ENCODE results near the gene SMC1B.

The SMC1B gene

DNA sequence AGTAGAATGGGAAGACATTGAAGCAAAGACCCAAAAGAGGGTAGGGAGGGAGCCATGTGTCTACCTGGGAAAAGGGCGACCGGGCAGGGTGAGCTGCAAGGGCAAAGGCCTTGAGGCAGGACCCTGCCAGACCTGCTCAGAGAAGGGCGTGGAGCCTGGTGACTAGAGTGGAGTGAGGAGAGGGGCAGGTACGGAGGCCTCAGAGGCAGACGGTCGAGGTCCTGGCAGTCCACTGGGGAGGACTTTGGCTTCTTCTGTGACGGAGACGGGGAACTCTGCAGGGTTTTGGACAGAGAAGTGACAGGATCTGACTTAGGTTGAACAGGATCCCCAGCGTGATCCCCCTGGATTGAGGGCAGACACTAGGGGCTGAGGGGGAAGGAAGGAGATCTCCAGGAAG, 13.0 kb upstream of the SMC1B start:
- in situ Hi-C loops (cut with HindIII; ENCODE audit: low sequenced_read_pairs), result loop anchor here (5.0 kb wide), 1 partner anchor 149 kb away; no protein-coding TSS in a partner anchor
- H3K4me3 ChIP-seq (ENCODE audit: low read depth, low read length), result no peak overlapping the region
- TF ChIP-seq, protein P1, sequence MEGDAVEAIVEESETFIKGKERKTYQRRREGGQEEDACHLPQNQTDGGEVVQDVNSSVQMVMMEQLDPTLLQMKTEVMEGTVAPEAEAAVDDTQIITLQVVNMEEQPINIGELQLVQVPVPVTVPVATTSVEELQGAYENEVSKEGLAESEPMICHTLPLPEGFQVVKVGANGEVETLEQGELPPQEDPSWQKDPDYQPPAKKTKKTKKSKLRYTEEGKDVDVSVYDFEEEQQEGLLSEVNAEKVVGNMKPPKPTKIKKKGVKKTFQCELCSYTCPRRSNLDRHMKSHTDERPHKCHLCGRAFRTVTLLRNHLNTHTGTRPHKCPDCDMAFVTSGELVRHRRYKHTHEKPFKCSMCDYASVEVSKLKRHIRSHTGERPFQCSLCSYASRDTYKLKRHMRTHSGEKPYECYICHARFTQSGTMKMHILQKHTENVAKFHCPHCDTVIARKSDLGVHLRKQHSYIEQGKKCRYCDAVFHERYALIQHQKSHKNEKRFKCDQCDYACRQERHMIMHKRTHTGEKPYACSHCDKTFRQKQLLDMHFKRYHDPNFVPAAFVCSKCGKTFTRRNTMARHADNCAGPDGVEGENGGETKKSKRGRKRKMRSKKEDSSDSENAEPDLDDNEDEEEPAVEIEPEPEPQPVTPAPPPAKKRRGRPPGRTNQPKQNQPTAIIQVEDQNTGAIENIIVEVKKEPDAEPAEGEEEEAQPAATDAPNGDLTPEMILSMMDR (IDR thresholded peaks at IDR 0.05; ENCODE audit: low read depth, low read length, missing control alignments), result no peak
- DNase-seq (ENCODE audit: low read depth), result no peak

DNA sequence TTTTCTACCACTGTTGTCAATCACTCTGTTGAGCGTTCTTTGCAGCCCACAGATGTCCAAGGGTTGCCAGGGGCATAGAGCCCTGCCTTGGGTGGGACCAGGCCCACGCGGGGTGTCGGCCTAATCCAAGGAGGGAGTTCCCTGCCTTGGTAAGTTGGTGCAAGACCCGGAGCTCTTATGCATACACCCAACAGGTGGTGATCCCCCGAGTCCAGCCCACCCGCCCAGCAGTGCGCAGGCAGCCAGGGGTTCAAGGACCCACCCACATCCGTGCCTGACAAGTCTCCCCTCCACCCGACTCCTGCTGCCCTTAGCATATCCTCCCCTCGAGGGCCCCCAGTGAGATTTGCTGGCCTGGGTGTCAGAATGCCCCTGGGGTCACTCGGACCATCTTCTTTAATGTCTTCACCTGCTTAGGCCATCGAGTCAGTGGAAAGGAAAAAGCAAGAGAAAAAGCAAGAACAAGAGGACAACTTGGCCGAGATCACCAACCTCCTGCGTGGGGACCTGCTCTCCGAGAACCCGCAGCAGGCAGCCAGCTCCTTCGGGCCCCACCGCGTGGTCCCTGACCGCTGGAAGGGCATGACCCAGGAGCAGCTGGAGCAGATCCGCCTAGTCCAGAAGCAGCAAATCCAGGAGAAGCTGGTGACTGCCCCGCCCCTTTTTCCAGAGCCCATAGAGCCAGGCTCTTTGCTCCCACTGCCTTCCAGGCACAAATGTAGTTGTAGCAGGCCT, 12.3 kb upstream of the SMC1B start:
- no peak for DNase-seq (ENCODE audit: low read depth)
- TF ChIP-seq, protein P1 (IDR thresholded peaks at IDR 0.05; ENCODE audit: low read depth, low read length, missing control alignments), result no peak
- no peak overlapping the region for H3K4me3 ChIP-seq (ENCODE audit: low read depth, low read length)
- in situ Hi-C loops (cut with HindIII; ENCODE audit: low sequenced_read_pairs), result loop anchor here (5.0 kb wide), 1 partner anchor 148 kb away; no protein-coding TSS in a partner anchor

DNA sequence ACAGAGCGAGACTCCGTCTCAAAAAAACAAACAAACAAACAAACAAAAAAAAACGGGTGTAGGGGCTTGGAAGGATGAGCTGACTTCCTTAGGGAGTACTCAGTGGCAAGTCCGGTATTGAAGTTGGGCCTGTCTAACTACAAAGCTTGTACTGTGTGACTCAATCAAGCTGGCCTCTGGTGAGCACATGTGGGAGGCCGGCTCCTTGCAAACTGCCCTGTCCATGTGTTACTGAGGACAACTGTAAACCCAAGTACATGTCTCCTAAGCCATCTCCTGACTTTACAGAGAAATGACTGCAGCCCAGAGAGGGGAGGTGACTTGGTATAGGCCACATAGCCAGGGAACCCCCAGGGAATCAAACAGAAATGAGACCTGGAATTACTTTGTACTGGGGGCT, 11.7 kb upstream of the SMC1B start:
- in situ Hi-C loops (cut with HindIII; ENCODE audit: low sequenced_read_pairs), result loop anchor here (5.0 kb wide), 1 partner anchor 148 kb away; no protein-coding TSS in a partner anchor
- no peak overlapping the region for H3K4me3 ChIP-seq (ENCODE audit: low read depth, low read length)
- TF ChIP-seq, protein P1 (IDR thresholded peaks at IDR 0.05; ENCODE audit: low read depth, low read length, missing control alignments), result no peak
- no peak for DNase-seq (ENCODE audit: low read depth)

DNA sequence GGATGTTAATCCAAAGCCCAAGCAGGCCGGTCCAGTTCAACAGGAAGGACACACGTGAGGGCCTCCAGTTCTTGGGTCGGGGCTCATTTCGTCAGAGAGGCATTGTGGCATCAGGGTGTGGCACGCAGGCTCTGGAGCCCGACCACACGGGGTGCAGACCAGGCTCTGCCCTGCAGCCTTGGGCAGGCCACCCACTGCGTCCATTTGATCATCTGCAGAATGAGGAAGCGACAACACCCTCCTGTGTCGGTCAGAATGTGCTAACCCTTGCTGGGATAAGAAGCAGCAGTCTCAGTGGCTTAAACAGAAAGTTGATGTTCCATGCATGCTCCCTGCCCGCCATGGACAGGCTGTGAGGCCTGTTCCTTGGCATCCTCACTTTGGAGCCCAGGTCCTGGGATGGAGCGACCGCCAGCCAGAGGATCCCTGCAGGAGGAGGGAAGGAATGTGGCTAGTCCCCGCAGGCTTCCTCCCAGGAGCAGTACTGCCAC, 10.9 kb upstream of the SMC1B start:
- no peak for DNase-seq (ENCODE audit: low read depth)
- TF ChIP-seq, protein P1 (IDR thresholded peaks at IDR 0.05; ENCODE audit: low read depth, low read length, missing control alignments), result no peak
- H3K4me3 ChIP-seq (ENCODE audit: low read depth, low read length), result no peak overlapping the region
- in situ Hi-C loops (cut with HindIII; ENCODE audit: low sequenced_read_pairs), result no loop called here

DNA sequence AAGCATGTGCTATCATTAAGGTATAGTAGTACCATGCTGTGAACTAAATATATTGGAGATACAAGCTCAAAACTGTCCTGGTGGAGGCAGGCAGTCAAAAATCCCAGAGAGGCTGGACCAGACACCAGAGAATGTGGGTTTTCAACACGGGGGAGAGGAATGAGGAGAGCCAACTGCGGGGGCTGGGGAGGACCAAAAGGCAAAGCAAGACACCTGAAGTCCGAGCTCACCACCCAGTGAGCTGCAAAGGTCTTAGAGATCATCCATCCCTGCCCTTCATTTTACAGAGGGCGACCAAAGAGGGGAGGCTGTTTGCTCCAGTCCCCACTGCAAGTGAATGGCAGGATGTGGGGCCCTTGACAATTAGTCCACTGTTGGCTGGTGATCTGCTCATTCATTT, 10.1 kb upstream of the SMC1B start:
- no peak for DNase-seq (ENCODE audit: low read depth)
- H3K4me3 ChIP-seq (ENCODE audit: low read depth, low read length), result no peak overlapping the region
- in situ Hi-C loops (cut with HindIII; ENCODE audit: low sequenced_read_pairs), result no loop called here
- TF ChIP-seq, protein P1 (IDR thresholded peaks at IDR 0.05; ENCODE audit: low read depth, low read length, missing control alignments), result no peak

DNA sequence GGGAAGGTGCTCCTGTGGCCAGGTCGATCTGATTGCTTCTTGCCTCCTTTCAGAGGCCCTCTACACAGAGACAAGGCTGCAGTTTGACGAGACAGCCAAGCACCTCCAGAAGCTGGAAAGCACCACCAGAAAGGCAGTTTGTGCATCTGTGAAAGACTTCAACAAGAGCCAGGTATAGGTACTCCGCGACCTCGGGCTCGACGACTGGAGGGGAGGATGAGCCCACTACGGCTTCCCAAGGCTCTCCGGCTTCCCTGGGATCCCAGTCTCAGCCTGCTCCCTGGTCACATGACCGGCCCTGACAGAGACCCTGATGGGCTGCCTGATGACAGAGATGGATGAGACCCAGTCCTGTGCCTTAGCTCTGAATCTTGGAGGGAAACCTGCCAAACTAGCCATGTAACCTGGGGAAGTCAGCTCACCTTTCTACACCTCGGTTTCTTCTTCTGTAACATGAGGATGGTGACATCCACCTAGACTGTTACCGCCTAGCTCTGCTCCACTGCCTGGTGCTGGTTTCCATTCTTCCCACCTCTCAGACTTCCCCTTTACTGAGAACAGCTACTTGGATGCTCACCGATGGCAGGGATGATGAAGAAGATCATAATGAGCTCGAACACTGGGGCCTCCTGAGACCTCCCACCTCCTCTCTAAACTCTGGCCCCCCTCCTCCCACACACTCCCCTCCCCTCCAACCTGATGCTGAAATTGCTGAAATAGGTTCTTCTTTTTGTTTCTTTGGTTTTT, 9.0 kb upstream of the SMC1B start:
- DNase-seq (ENCODE audit: low read depth), result no peak
- no peak overlapping the region for H3K4me3 ChIP-seq (ENCODE audit: low read depth, low read length)
- TF ChIP-seq, protein P1 (IDR thresholded peaks at IDR 0.05; ENCODE audit: low read depth, low read length, missing control alignments), result no peak
- in situ Hi-C loops (cut with HindIII; ENCODE audit: low sequenced_read_pairs), result no loop called here

All from astrocyte of the cerebellum (primary cell).